HepG2 (cell line): ENCODE measurements around the gene TTLL10. TPM values are rescaled to one million over a fixed set of nuclear protein-coding genes. Genes with fewer than 3 reads are reported as not detected.

Source experiments
- ATAC-seq: fragments of 200-7000 bp; cut with Tn5 transposase; 3 replicates; pipeline ENCODE4 v1.9.1; 2020; ENCODE audit warnings: mild to moderate bottlenecking, moderate library complexity
- BruUV-seq: library from RNA; stranded (reverse); fragments of 400-500 nt; replicated peaks from 2 replicates; lab custom pipeline; 2021; lab: Mats Ljungman, UMichigan
- CTCF ChIA-PET: fragments of 300-600 bp; formaldehyde crosslinking; extraction: SDS; loops from one replicate; lab custom pipeline; 2021; ENCODE audit warnings: low total read pairs, inconsistent platforms, low intra/inter-chr PET ratio; lab: Yijun Ruan, JAX
- POLR2A ChIA-PET: fragments of 350-600 bp; sonication (Branson Sonifier 250); formaldehyde crosslinking; loops from one replicate; lab custom pipeline; 2020; ENCODE audit warnings: antibody characterized with exemption, inconsistent platforms; lab: Yijun Ruan, JAX
- DNase-seq: peaks from one replicate; pipeline ENCODE4 v3.0.0-alpha.2; 2015; ENCODE audit warnings: low spot score
- FAIRE-seq: peaks from 3 replicates; lab custom pipeline; 2011; peaks lifted over from hg19 to GRCh38; lab: Jason Lieb, UNC
- H2AFZ ChIP-seq: one replicate; pipeline ENCODE4 v1.6.1; 2011; ENCODE audit warnings: low read length, inconsistent platforms
- H3K27ac ChIP-seq: fragments of 300-600 bp; 3 replicates; pipeline ENCODE4 v1.8.0; 2011; ENCODE audit warnings: mixed run types, mild to moderate bottlenecking, mixed read lengths, low read length, inconsistent platforms; ENCODE audit not compliant: insufficient read depth; ENCODE audit errors: extremely low read length
- H3K27me3 ChIP-seq, 2 experiments: fragments of 200-600 bp in 1 of 2; 2 replicates in 1 of 2; 3 replicates in 1 of 2; pipeline versions ENCODE4 v1.6.0 to v1.8.0; 2011; ENCODE audit warnings: low read length in 2 of 2, mild to moderate bottlenecking in 2 of 2, moderate library complexity in 2 of 2, inconsistent platforms in 1 of 2; ENCODE audit not compliant: insufficient read depth in 2 of 2, control insufficient read depth in 1 of 2
- H3K36me3 ChIP-seq, 2 experiments: fragments of 200-600 bp in 1 of 2; replicated peaks in 1 of 2; 2 replicates in 1 of 2; 3 replicates in 1 of 2; pipeline versions ENCODE4 v1.5.1 to v1.8.0; 2011; ENCODE audit warnings: low read length in 2 of 2, inconsistent platforms in 1 of 2; ENCODE audit not compliant: insufficient read depth in 2 of 2, control insufficient read depth in 1 of 2
- H3K4me1 ChIP-seq: 2 replicates; pipeline ENCODE4 v1.5.1; 2012; ENCODE audit warnings: low read length, inconsistent platforms; ENCODE audit not compliant: insufficient read depth
- H3K4me2 ChIP-seq: 2 replicates; pipeline ENCODE4 v1.6.0; 2011; ENCODE audit warnings: low read depth, low read length, inconsistent platforms
- H3K4me3 ChIP-seq, 3 experiments: fragments of 200-600 bp in 1 of 3; sonication (generic), shearing (Covaris generic) in 1 of 3; replicated peaks in 1 of 3; 2 replicates each; pipeline ENCODE4 v1.5.1; 2011 to 2016; ENCODE audit warnings: low read length in 3 of 3, inconsistent platforms in 2 of 3, low read depth in 2 of 3, mild to moderate bottlenecking in 2 of 3, control low read depth in 1 of 3, mixed read lengths in 1 of 3; ENCODE audit not compliant: insufficient read depth in 1 of 3
- H3K79me2 ChIP-seq: one replicate; pipeline ENCODE4 v1.6.1; 2011; ENCODE audit warnings: low read length, inconsistent platforms; ENCODE audit not compliant: insufficient read depth
- H3K9ac ChIP-seq: 2 replicates; pipeline ENCODE4 v1.6.0; 2011; ENCODE audit warnings: mild to moderate bottlenecking, low read depth, low read length, inconsistent platforms; ENCODE audit not compliant: insufficient read depth
- H3K9me3 ChIP-seq: 2 replicates; pipeline ENCODE4 v1.5.1; 2012; ENCODE audit warnings: mild to moderate bottlenecking, low read length
- H4K20me1 ChIP-seq: 2 replicates; pipeline ENCODE4 v1.6.0; 2011; ENCODE audit warnings: inconsistent platforms, mild to moderate bottlenecking, low read length, moderate library complexity; ENCODE audit not compliant: insufficient read depth
- AHDC1 ChIP-seq: sonication (generic); formaldehyde crosslinking; IDR thresholded peaks from 2 replicates; pipeline ENCODE4 v1.5.1; 2020; ENCODE audit warnings: mild to moderate bottlenecking, missing genetic modification reagents, borderline replicate concordance
- EED ChIP-seq: sonication (generic); formaldehyde crosslinking; IDR thresholded peaks from 2 replicates; pipeline ENCODE4 v1.5.0; 2020; ENCODE audit warnings: mild to moderate bottlenecking, missing genetic modification reagents
- HMGXB4 ChIP-seq, 2 experiments: sonication (generic) in 1 of 2; formaldehyde crosslinking in 1 of 2; IDR thresholded peaks; 2 replicates each; pipeline versions ENCODE4 v1.4.0 to v1.6.1; 2018 to 2020; ENCODE audit warnings: missing genetic modification reagents in 2 of 2, borderline replicate concordance in 1 of 2, low read depth in 1 of 2, mild to moderate bottlenecking in 1 of 2, missing biosample characterization in 1 of 2
- JARID2 ChIP-seq: sonication (generic); formaldehyde crosslinking; IDR thresholded peaks from 2 replicates; pipeline ENCODE4 v1.8.1; 2023; ENCODE audit warnings: missing genetic modification reagents, inconsistent platforms; ENCODE audit not compliant: insufficient replicate concordance
- MBNL3 ChIP-seq: fragments of 250-450 bp; sonication (Bioruptor Pico); conservative IDR thresholded peaks from 2 replicates; pipeline ENCODE4 v1.8.0; 2022; ENCODE audit warnings: mild to moderate bottlenecking, inconsistent platforms
- SMC3 ChIP-seq: IDR thresholded peaks from 2 replicates; pipeline ENCODE4 v1.6.1; 2011; ENCODE audit warnings: low read length, improper control_type of control experiment
- TOE1 ChIP-seq: sonication (generic); formaldehyde crosslinking; IDR thresholded peaks from 2 replicates; pipeline ENCODE4 v1.4.0; 2020; ENCODE audit warnings: mild to moderate bottlenecking, missing genetic modification reagents
- TP53 ChIP-seq: sonication (generic); formaldehyde crosslinking; conservative IDR thresholded peaks from 2 replicates; pipeline ENCODE4 v1.4.0; 2020; ENCODE audit warnings: missing genetic modification reagents
- ZFP36 ChIP-seq: fragments of 150-350 bp; IDR thresholded peaks from 2 replicates; pipeline ENCODE4 v1.6.1; 2018; ENCODE audit warnings: borderline replicate concordance, low read length, low read depth; ENCODE audit not compliant: partially characterized antibody
- ZNF496 ChIP-seq: sonication (generic); formaldehyde crosslinking; IDR thresholded peaks from 2 replicates; pipeline ENCODE4 v1.8.1; 2023; ENCODE audit warnings: mild to moderate bottlenecking, moderate library complexity, missing genetic modification reagents; ENCODE audit not compliant: insufficient replicate concordance
- ZNF740 ChIP-seq: sonication (generic); formaldehyde crosslinking; IDR thresholded peaks from 2 replicates; pipeline ENCODE4 v1.4.0; 2020; ENCODE audit warnings: missing genetic modification reagents
- WGBS: methylation state at CpG from one replicate; pipeline ENCODE4 v1.1.6; 2017; ENCODE audit warnings: low lambda C conversion rate; 5-methylcytosine and 5-hydroxymethylcytosine counted together
- in situ Hi-C: cut with HindIII; loops from 2 replicates; pipeline ENCODE4 v1.10.0; 2017; ENCODE audit warnings: low pct_unique_long_range_greater_than_20kb; ENCODE audit not compliant: extremely low pct_ligation_motif_present
- intact Hi-C: fragments of 100-400 bp; cut with micrococcal nuclease; formaldehyde crosslinking; loops from one replicate; pipeline ENCODE4 v1.10.0; 2022; ENCODE audit not compliant: unreplicated experiment
- polyA plus RNA-seq, 8 experiments: library from polyadenylated mRNA; depleted of rRNA in 3 of 8; stranded (reverse) in 7 of 8; unstranded in 1 of 8; fragments of >200 nt; fragmentation: Illumina TruSeq in 4 of 8; extraction: Trizol in 4 of 8; gene quantifications; 2 replicates each; pipeline versions ENCODE4 v1.2.1 to v1.2.3, GENCODE V29; 2011 to 2016; ENCODE audit warnings: low read depth in 4 of 8, missing spikeins in 1 of 8, mixed read lengths in 1 of 8; ENCODE audit not compliant: insufficient read depth in 1 of 8
- total RNA-seq, 5 experiments: library from RNA; depleted of rRNA; stranded (reverse); fragments of >200 nt; fragmentation: Illumina TruSeq; extraction: Trizol; gene quantifications; 2 replicates each; pipeline ENCODE4 v1.2.3, GENCODE V29; 2016; ENCODE audit warnings: low read depth in 1 of 5
- TF ChIP-seq, protein P1 (sequence below): sonication (generic); formaldehyde crosslinking; IDR thresholded peaks from 2 replicates; pipeline ENCODE4 v1.4.0; 2020; ENCODE audit warnings: mild to moderate bottlenecking, low read depth, missing genetic modification reagents

TTLL10 gene
- total and polyA plus RNA-seq, 2 of the 13 experiments (the other 11 are each of a cell fraction or from before 2014, with no cell fraction given) = not detected

DNA sequence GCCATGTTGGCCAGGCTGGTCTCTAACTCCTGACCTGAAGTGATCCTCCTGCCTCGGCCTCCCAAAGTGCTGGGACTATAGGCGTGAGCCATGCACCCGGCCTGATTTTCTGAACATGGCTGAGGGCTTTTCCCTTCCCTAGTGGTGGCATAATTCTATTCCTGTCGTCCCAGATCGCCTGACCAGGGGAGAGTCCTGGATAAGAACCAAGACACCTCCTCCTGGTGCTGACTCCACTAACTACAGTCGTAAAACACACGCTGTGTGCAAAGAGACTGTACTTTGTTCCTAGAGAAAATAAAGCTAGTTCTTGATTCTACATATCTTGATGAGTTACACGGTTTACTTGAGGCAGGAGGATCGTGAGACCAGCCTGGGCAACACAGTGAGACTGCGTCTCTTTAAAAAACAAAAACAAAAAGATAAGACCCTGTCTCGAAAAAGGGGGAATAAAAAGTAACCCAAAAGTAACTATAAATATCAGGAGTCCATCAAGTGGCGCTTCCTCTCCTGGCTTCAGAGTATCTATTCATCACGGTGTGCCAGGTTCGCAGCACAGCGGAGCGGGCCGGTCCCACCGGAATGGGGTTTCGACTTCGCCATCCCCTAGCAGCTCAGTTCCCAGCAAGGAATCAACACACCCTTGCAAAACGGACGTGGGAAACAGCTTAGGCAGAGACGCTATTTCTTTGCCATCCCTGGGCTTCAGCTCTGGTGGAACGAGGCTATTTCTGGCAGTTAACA is 57.1 kb downstream of the TTLL10 start:
- H3K9me3 ChIP-seq = no peaks in the 10 kb centered on the region
- peaks cover 13 to 27% of the 10 kb centered on the region in 2 experiments for H3K36me3 ChIP-seq
- TSS peak; percentile 84 for BruUV-seq
- in situ Hi-C loops (no loop called here), intact Hi-C loops (loop anchor here (5.0 to 10.0 kb wide), 3 partner anchors 56 to 226 kb away; partner anchors contain the start of genes HES4 and TTLL10)
- ChIA-PET POLR2A (interaction anchor here (0.9 to 2.7 kb wide), 11 partner anchors 9 to 231 kb away, joined by 3 to 25 read pairs (median 6); partner anchors contain the start of genes C1orf159, HES4 and UBE2J2), CTCF (interaction anchor here (1.2 to 2.1 kb wide), 2 partner anchors 107 to 109 kb away, joined by 3 to 5 read pairs; no protein-coding TSS in a partner anchor)
- ATAC-seq (peak; percentile 24), DNase-seq (peak; percentile 60), FAIRE-seq (peak; percentile 82)
- 6% methylated on average over 18 of the region's 24 CpGs for WGBS
- peak overlapping the region; percentile 73 to 93 (median 91) for H3K4me3 ChIP-seq
- H3K79me2 ChIP-seq = peaks cover 49% of the 10 kb centered on the region
- H3K4me2 ChIP-seq = peak overlapping the region; percentile 85
- H3K9ac ChIP-seq = peak overlapping the region; percentile 98
- peaks cover 50% of the 10 kb centered on the region for H3K4me1 ChIP-seq
- H3K27ac ChIP-seq = peak overlapping the region; percentile 88
- H3K27me3 ChIP-seq = no peaks in the 10 kb centered on the region; a peak in 1 of 5 replicates
- no peak overlapping the region for H2AFZ ChIP-seq
- 0 out of 2 replicates have a peak, but pooled peaks cover 3% of the 10 kb centered on the region for H4K20me1 ChIP-seq
- TF ChIP-seq EED (no peak), ZNF740 (CRISPR knock-in tag) (0 out of 2 replicates have a peak, but pooled peaks have one; percentile 35), JARID2 (CRISPR knock-in tag) (peak; percentile 50), MBNL3 (CRISPR knock-in tag) (no peak), AHDC1 (CRISPR knock-in tag) (no peak), SMC3 (peak; percentile 16; the same call in 1 of the 2 replicates), ZNF496 (CRISPR knock-in tag) (no peak), ZFP36 (no peak), TP53 (0 out of 2 replicates have a peak, but pooled peaks have one; percentile 31), HMGXB4 (CRISPR knock-in tag; IDR thresholded peaks at IDR 0.05; ENCODE audit: borderline replicate concordance in 1 of 2, low read depth in 1 of 2) (no peak), TOE1 (CRISPR knock-in tag) (no peak)
- TF ChIP-seq, protein P1, sequence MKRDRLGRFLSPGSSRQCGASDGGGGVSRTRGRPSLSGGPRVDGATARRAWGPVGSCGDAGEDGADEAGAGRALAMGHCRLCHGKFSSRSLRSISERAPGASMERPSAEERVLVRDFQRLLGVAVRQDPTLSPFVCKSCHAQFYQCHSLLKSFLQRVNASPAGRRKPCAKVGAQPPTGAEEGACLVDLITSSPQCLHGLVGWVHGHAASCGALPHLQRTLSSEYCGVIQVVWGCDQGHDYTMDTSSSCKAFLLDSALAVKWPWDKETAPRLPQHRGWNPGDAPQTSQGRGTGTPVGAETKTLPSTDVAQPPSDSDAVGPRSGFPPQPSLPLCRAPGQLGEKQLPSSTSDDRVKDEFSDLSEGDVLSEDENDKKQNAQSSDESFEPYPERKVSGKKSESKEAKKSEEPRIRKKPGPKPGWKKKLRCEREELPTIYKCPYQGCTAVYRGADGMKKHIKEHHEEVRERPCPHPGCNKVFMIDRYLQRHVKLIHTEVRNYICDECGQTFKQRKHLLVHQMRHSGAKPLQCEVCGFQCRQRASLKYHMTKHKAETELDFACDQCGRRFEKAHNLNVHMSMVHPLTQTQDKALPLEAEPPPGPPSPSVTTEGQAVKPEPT (CRISPR knock-in tag) = no peak
